HG02884 (cell line): ENCODE data around the gene CLDN3.
"Not testable (repeated sequence)": the region's sequence is repeated elsewhere in the genome, so short reads cannot be mapped to it uniquely, and the experiment has no call there.

Source experiments
- ATAC-seq: cut with Tn5 transposase; IDR thresholded peaks from one replicate; pipeline ENCODE4 v1.9.1; 2021; ENCODE audit warnings: mild to moderate bottlenecking, moderate library complexity; ENCODE audit not compliant: unreplicated experiment

The CLDN3 gene

DNA sequence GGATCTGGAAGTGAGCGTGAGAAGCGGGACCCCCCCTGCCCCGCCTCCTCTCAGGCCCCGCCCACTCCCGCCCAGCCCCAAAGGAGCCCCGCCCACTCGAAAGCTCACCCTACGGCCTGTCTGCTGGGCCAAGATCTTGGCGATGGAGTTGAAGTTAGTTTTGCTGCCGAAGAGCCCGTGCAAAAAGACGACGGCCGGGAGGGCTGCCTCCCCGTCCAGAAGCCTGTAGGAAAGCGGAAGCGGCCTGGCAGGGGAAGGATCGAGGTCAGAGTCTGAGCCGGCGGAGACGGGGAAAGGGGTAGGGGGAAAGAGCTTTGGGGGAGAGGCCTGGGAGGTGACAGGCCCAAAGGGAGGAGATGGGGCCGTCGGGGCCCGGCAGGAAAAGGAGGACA lies 31.9 kb downstream of the CLDN3 start:
- peak; percentile 5 for ATAC-seq

- no peak for ATAC-seq
Measured at GRCh38 chr7:73737491-73738219, 32.4 kb downstream of the CLDN3 start.

GRCh38 chr7:73736885-73737284 lies 33.2 kb downstream of the CLDN3 start:
- ATAC-seq, result no peak

- no peak for ATAC-seq
Measured at GRCh38 chr7:73735528-73735905, 34.6 kb downstream of the CLDN3 start.

DNA sequence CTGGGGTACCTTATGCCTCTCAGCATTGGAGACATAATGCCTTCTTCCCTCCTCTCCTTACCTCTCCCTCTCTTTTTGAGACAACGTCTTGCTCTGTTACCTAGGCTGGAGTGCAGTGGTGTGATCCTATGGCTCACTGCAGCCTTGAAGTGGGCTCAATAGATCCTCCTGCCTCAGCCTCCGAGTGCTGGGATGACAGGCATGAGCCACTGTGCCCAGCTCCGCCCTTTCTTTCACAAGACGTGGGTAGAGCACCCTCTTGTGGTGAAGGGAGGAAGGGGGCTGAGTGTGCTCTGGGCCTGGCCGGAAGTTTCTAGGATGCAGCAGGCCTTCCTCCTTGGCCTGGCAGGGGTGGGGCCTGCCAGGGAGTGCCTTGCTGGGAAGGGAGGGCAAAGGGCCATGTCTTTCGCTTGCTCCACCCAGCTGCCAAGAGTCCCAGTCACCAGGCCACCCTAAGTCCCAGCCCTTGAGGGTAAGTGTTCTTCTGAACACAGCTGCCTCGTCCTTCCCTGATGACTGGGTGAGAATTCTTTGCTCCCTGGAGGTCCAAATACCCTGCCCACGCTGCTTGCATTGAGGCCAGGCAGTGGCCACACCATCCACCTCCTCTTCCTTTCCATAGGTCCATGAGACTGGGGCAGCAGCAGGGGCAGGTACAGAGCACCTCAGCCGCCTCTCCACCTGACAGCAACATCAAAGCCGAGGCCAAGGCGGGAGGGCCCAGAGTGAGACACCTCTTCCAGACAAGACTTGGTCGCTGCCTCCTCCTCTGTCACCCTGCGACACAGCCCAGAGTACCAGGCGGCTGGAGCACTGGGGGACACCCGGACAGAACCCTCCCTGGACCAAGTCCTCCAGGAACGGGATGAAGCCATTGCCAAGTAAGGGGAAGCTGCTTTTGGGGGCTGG lies 35.2 kb downstream of the CLDN3 start:
- ATAC-seq, result no peak

- no peak for ATAC-seq
Measured at GRCh38 chr7:73732397-73732796, 37.7 kb downstream of the CLDN3 start.

GRCh38 chr7:73730485-73730884 lies 39.6 kb downstream of the CLDN3 start:
- no peak for ATAC-seq

GRCh38 chr7:73728551-73728950 lies 41.5 kb downstream of the CLDN3 start:
- ATAC-seq, result no peak

DNA sequence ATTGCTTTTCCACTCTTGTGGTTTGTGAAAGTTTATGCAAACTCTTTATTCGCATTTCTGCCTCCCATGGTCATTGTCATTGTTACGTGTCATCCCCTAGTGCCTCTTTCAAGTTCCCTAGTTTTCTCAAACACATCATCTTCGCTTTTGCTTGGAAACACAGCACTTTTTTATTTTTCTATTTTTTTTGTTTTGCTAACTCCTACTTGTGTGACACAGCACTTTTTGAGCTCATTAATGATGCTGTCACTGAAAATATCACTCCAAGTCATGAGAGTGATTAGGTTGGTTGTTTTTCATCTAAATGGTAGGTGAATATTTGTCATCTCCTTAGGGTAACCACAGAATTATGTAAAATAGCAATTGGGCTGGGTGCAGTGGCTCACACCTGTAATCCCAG lies 42.1 kb downstream of the CLDN3 start:
- ATAC-seq, result no peak

DNA sequence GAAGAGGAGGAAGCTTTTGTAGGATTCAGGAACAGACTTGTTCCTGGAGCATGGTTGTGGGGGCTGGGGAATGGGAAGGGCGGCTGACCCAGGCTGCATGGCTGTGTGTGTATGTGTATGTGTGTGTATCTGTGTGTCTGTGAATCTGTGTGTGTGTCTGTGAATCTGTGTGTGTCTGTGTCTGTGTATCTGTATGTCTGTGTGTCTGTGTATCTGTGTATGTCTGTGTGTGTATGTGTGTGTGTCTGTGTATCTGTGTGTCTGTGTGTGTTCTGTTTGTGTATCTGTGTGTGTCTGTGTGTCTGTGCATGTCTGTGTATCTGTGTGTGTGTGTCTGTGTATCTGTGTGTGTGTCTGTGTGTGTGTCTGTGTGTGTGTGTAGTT lies 44.0 kb downstream of the CLDN3 start:
- ATAC-seq, result no peak

GRCh38 chr7:73723813-73724212 lies 46.3 kb downstream of the CLDN3 start:
- no peak for ATAC-seq

- ATAC-seq, result no peak
Measured at GRCh38 chr7:73722785-73723184, 47.3 kb downstream of the CLDN3 start.

DNA sequence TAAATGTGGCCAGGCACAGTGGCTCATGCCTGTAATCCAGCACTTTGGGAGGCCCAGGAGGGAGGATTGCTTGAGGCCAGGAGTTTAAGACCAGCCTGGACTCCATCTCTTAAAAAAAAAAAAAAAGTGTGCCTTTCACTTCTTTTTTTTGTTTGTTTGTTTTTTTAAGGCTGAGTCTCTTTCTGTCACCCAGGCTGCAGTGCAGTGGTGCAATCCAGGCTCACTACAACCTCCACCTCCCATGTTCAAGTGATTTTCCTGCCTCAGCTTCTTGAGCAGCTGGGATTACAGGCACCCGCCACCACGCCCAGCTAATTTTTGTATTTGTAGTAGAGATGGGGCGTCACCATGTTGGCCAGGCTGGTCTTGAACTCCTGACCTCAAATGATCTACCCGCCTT lies 47.9 kb downstream of the CLDN3 start:
- ATAC-seq, result not testable (repeated sequence)

GRCh38 chr7:73721377-73721817 lies 48.7 kb downstream of the CLDN3 start:
- ATAC-seq, result no peak

DNA sequence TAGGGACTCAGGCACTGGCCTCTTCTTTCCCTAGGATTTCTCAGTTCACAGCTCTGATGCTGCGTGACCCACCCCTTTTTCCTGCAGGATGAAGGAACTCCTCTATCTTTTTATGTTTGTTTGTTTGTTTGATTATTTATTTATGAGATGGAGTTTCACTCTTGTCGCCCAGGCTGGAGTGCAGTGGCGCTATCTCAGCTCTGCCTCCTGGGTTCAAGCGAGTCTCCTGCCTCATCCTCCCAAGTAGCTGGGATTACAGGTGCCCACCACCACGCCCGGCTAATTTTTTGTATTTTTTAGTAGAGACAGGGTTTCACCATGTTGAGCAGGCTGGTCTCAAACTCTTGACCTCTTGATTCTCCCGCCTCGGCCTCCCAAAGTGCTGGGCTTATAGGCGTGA lies 49.6 kb downstream of the CLDN3 start:
- not testable (repeated sequence) for ATAC-seq

DNA sequence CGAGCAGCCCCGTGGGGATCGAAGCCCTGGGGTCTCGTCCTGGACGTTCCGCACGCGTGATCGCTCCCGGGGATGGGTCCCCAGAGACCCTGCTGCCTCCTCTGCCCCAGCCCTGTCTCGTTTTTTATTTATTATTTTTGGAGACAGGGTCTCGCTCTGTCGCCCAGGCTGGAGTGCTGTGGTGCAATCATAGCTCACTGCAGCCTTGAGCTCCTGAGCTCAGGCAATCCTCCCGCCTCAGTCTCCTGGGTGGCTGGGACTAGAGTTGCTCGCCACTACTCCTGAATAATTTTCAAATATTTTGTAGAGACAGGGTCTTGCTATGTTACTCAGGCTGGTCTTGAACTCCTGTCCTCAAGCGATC lies 50.3 kb downstream of the CLDN3 start:
- ATAC-seq, result no peak
